Ecto neural progenitor cell (in vitro differentiated cells): Measurements from ENCODE around the gene EYA2.
"Not testable (repeated sequence)": the region's sequence is repeated elsewhere in the genome, so short reads cannot be mapped to it uniquely, and the experiment has no call there.

Experiments
- DNase-seq: peaks from one replicate; pipeline ENCODE4 v3.0.0-alpha.2; 2018; ENCODE audit warnings: low spot score

Gene EYA2

GRCh38 chr20:47175493-47175892, 280.9 kb downstream of the EYA2 start:
- DNase-seq = no peak

- not testable (repeated sequence) for DNase-seq
These were observed 281.6 kb downstream of the EYA2 start for GRCh38 chr20:47176217-47176616.

- DNase-seq = no peak
These were observed 283.6 kb downstream of the EYA2 start for GRCh38 chr20:47178277-47178676.

GRCh38 chr20:47178851-47179250, 284.2 kb downstream of the EYA2 start:
- DNase-seq = no peak

GRCh38 chr20:47179267-47179666, 284.6 kb downstream of the EYA2 start:
- DNase-seq = no peak

- DNase-seq = no peak
These were observed 286.6 kb downstream of the EYA2 start for GRCh38 chr20:47181056-47181862.

GRCh38 chr20:47183367-47183766, 288.7 kb downstream of the EYA2 start:
- DNase-seq = no peak

GRCh38 chr20:47187450-47188195, 293.0 kb downstream of the EYA2 start:
- no peak for DNase-seq

- no peak for DNase-seq
These were observed 293.9 kb downstream of the EYA2 start for GRCh38 chr20:47188540-47188939.

GRCh38 chr20:47189060-47189459, 294.4 kb downstream of the EYA2 start:
- no peak for DNase-seq

- DNase-seq = no peak
These were observed 296.5 kb downstream of the EYA2 start for GRCh38 chr20:47191074-47191673.

GRCh38 chr20:47191956-47192355, 297.3 kb downstream of the EYA2 start:
- DNase-seq = no peak

GRCh38 chr20:47195573-47195972, 300.9 kb downstream of the EYA2 start:
- DNase-seq = no peak

GRCh38 chr20:47196091-47197081, 301.7 kb downstream of the EYA2 start:
- peak; percentile 86 for DNase-seq

GRCh38 chr20:47198254-47198671, 303.6 kb downstream of the EYA2 start:
- no peak for DNase-seq

GRCh38 chr20:47198996-47199552, 304.4 kb downstream of the EYA2 start:
- DNase-seq = no peak

GRCh38 chr20:47201074-47201730, 306.6 kb downstream of the EYA2 start:
- no peak for DNase-seq

GRCh38 chr20:47202733-47203667, 308.4 kb downstream of the EYA2 start:
- no peak for DNase-seq

GRCh38 chr20:47204008-47204849, 309.6 kb downstream of the EYA2 start:
- no peak for DNase-seq
